ENCODE data around the gene TBR1. TPM values are rescaled to one million over a fixed set of nuclear protein-coding genes. Genes with fewer than 3 reads are reported as not detected.

The TBR1 gene
- total RNA-seq, 1 donor from 2014 or later, result 0.30 TPM

DNA sequence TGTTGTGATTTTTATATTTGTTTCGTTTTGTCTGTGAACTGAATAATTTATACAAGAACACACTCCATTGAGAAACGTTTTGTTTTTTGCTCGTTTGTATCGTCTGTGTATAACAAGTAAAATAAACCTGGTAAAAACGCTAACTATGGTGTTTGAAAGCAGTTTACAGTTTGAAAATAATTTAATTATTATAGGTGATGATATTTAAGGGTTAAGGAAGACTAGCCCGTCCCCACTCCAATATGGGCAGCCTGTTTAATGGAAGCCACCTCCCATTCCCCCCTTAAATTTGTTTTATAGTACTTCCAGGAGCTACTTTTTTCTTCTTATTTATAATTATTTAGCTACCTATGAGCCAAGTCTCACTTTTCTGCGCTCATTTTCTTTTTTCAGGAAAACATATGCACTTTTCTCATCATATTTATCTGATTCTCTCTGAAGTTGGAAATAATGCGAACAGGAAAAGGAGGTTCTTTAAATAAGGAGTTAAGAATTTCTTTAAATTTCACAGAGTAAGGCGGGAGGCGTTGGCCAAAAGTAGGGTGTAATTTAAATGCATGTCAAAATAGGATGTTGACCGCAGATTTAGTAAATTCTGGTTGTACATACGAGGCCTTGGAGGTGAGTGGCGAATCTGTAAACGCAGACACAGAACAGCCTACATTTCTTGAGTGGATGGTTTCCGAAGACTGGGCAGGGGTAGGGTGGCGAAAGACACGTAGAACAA lies 9.8 kb downstream of the TBR1 start:
- DNase-seq (ENCODE audit: extremely low spot score, unreplicated experiment), result no peak
- TF ChIP-seq, protein P1, sequence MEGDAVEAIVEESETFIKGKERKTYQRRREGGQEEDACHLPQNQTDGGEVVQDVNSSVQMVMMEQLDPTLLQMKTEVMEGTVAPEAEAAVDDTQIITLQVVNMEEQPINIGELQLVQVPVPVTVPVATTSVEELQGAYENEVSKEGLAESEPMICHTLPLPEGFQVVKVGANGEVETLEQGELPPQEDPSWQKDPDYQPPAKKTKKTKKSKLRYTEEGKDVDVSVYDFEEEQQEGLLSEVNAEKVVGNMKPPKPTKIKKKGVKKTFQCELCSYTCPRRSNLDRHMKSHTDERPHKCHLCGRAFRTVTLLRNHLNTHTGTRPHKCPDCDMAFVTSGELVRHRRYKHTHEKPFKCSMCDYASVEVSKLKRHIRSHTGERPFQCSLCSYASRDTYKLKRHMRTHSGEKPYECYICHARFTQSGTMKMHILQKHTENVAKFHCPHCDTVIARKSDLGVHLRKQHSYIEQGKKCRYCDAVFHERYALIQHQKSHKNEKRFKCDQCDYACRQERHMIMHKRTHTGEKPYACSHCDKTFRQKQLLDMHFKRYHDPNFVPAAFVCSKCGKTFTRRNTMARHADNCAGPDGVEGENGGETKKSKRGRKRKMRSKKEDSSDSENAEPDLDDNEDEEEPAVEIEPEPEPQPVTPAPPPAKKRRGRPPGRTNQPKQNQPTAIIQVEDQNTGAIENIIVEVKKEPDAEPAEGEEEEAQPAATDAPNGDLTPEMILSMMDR (IDR thresholded peaks at IDR 0.05), result no peak
- H3K36me3 Mint-ChIP-seq (ENCODE audit: unreplicated experiment), result peaks cover 4% of the 10 kb centered on the region
- H3K9me3 Mint-ChIP-seq (ENCODE audit: unreplicated experiment), result no peaks in the 10 kb centered on the region
- H3K27me3 Mint-ChIP-seq (ENCODE audit: unreplicated experiment), result peaks cover 88% of the 10 kb centered on the region
- peaks cover 15% of the 10 kb centered on the region for H3K4me1 Mint-ChIP-seq (ENCODE audit: unreplicated experiment)
- no peak overlapping the region for H3K27ac Mint-ChIP-seq (ENCODE audit: unreplicated experiment)
- no peak overlapping the region for H3K4me3 Mint-ChIP-seq (ENCODE audit: unreplicated experiment)

DNA sequence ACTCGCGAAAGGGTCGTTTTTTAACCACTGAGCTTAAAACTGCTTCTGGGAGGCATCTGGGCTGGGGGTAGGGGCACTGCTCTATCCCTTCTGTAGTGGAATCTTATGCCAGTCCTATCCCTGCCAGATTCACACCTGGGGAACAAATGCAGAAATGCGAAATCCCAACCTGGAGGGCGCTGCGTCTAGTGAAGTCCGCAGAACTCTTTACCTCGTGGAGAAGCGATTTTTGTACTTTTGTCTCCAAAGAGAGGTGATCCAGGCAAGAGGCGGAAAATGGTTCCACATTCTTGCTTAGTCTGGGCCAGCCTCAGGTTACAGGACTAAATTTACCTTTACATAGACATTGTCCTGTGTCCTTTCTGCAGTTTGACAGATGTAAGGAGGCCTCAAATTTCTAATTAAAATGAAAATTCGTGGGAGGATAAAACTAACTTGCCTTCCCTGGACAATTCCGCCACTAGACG lies 10.4 kb downstream of the TBR1 start:
- Mint-ChIP-seq H3K4me3 (ENCODE audit: unreplicated experiment) (peak overlapping the region; percentile 45), H3K27ac (ENCODE audit: unreplicated experiment) (no peak overlapping the region), H3K4me1 (ENCODE audit: unreplicated experiment) (peaks cover 15% of the 10 kb centered on the region), H3K27me3 (ENCODE audit: unreplicated experiment) (peaks cover 86% of the 10 kb centered on the region), H3K9me3 (ENCODE audit: unreplicated experiment) (no peaks in the 10 kb centered on the region), H3K36me3 (ENCODE audit: unreplicated experiment) (peaks cover 4% of the 10 kb centered on the region)
- no peak for DNase-seq (ENCODE audit: extremely low spot score, unreplicated experiment)
- TF ChIP-seq, protein P1 (IDR thresholded peaks at IDR 0.05), result peak; percentile 64

DNA sequence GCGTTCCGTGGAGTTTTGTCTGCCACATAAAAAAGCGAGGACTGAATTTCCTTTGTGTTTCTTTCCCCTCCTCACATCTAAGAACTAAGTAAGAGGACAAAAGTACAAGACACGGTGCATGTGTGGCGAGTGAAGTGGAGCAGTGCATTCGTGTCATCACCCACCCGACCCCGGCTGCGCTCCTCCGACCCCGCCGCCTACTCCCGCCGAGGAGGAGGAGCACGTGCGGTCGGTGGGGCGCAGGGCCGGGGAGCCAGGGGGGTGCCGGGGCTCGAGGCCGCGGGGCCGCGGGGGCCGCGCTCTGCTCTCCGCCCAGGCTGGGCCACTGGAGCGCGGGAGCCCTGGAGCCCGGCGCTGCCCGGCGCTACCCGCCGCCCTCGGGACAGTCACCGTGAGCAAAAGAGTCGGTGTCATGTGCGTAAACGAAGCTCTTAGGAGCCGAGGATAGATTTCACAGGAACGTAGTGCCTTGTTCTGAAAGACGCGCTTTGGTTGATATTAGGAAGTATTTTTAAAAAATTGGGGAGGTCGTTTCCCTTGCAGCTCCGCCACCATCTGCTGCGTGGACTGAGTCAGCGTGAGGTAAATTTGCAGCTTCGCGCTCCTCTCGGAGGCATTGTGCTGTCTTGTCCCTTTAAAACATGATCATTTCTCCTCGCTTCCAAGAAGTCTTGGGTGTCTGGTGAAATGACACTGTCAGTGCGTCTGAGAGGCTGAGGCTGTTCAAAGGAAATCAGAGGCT lies 11.0 kb downstream of the TBR1 start:
- Mint-ChIP-seq H3K36me3 (ENCODE audit: unreplicated experiment) (peaks cover 4% of the 10 kb centered on the region), H3K4me3 (ENCODE audit: unreplicated experiment) (peak overlapping the region; percentile 59), H3K9me3 (ENCODE audit: unreplicated experiment) (no peaks in the 10 kb centered on the region), H3K27me3 (ENCODE audit: unreplicated experiment) (peaks cover 86% of the 10 kb centered on the region), H3K4me1 (ENCODE audit: unreplicated experiment) (peaks cover 15% of the 10 kb centered on the region), H3K27ac (ENCODE audit: unreplicated experiment) (no peak overlapping the region)
- TF ChIP-seq, protein P1 (IDR thresholded peaks at IDR 0.05), result peak; percentile 10
- no peak for DNase-seq (ENCODE audit: extremely low spot score, unreplicated experiment)

DNA sequence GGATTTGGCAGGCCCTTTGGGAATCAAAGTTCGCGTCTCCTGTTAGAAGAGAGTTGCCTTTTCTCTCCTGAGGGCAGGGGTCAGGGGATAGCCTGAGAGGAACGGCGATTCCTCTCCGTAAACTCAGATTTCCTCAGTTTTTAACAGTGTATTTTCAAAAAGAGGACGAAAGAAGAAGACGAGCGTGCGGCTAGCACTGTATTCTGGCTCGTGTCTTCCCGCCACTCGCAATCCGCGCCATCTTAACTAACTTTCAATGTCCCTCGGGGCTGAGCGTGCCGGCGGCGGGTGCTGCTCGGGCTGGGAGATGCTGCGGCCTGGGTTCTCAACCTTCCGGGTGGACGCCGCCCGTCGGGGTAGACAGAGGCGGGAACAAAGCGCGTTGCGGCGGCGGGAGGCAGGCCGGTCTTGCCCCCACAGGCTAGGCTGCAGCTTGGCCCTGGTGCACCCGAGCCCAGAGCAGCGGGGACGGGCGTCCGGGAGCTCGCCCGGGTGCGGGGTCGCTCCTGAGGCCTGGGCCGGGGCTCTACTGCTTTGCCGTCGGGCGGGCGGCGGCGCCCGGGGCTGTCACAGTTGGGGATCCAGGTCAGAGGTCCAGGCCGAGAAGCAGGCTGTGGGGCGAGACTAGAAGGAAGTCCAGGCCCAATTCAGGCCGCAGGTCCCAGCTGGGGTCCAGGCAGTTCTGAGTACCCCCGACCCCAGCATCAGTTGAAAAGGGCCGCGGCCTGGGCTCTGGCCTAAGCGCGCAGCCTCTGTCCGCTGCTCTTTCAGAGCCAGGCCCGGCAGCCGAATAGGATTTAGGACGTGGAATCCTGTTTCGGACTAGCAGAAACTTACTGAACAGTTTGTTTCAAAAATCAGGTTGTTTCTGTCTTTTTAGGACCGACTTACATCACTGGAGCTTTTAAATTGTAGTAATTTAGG lies 11.8 kb downstream of the TBR1 start:
- peaks cover 86% of the 10 kb centered on the region for H3K27me3 Mint-ChIP-seq (ENCODE audit: unreplicated experiment)
- peaks cover 4% of the 10 kb centered on the region for H3K36me3 Mint-ChIP-seq (ENCODE audit: unreplicated experiment)
- no peaks in the 10 kb centered on the region for H3K9me3 Mint-ChIP-seq (ENCODE audit: unreplicated experiment)
- H3K4me3 Mint-ChIP-seq (ENCODE audit: unreplicated experiment), result peak overlapping the region; percentile 59
- no peak overlapping the region for H3K27ac Mint-ChIP-seq (ENCODE audit: unreplicated experiment)
- TF ChIP-seq, protein P1 (IDR thresholded peaks at IDR 0.05), result no peak
- no peak for DNase-seq (ENCODE audit: extremely low spot score, unreplicated experiment)
- peaks cover 15% of the 10 kb centered on the region for H3K4me1 Mint-ChIP-seq (ENCODE audit: unreplicated experiment)
